ENCODE measurements around the gene TGM2.

The TGM2 gene

DNA sequence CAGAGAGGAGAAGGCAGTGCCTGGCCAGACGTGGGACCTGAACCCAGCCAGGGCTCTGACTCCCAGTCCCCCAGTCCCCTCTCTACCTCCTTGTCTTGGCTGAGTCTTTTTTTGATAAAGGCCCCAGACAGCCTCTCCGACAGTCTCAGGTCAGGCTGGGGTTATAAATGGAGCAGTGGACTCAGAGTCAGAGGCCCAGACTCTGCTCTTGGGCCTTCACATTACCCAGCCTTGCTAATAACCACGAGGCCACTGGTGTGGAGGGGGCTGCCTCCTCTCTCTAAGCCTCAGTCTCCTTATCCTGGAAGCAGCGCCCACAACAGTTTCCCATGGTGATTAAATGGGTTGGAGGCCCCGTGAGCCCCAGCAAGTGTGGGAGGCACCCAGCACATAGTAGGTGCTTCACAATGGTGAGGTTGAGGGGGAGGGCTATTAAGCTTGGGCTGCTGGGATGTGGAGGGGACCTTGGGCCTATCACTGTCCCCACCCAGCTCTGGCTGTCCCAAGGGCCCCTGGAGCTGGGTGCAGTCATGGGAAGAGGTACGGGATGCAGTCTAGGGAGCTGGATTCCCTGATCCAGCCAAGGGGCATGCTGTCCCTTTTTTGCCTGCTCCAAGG is 35.7 kb downstream of the TGM2 start:
- TF ChIP-seq ISL1 (CRISPR knock-in tag; IDR thresholded peaks at IDR 0.05) (no peak), GLIS3 (CRISPR knock-in tag; IDR thresholded peaks at IDR 0.05) (no peak), OSR1 (CRISPR knock-in tag; IDR thresholded peaks at IDR 0.05) (no peak), ZNF8 (CRISPR knock-in tag; IDR thresholded peaks at IDR 0.05) (no peak), ARNTL (CRISPR knock-in tag; IDR thresholded peaks at IDR 0.05; ENCODE audit: borderline replicate concordance, low read depth) (no peak), ZFP3 (CRISPR knock-in tag; IDR thresholded peaks at IDR 0.05) (no peak)
- TF ChIP-seq, protein P1, sequence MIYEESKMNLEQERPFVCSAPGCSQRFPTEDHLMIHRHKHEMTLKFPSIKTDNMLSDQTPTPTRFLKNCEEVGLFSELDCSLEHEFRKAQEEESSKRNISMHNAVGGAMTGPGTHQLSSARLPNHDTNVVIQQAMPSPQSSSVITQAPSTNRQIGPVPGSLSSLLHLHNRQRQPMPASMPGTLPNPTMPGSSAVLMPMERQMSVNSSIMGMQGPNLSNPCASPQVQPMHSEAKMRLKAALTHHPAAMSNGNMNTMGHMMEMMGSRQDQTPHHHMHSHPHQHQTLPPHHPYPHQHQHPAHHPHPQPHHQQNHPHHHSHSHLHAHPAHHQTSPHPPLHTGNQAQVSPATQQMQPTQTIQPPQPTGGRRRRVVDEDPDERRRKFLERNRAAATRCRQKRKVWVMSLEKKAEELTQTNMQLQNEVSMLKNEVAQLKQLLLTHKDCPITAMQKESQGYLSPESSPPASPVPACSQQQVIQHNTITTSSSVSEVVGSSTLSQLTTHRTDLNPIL (CRISPR knock-in tag; IDR thresholded peaks at IDR 0.05; ENCODE audit: low read depth): no peak
- no peak for ATAC-seq

DNA sequence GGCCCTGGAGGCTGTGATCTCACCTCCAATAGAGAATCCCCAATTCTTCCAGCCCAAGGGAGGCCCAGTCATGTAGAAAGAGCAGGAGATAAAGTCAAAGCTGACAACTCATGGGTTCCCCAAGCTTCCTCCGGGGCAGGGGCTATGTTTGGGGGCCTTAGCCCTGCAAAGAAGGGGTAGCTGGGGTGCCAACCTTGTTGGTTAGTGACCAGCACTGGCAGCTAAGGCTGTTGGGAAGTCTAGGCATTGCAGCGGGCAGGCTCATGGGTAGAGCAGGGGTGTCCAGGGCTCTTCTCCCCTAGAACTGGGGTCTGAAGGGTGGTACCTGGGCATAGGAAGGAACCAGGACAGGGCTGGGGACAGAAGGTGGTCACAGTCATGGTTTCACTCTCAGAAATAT is 36.4 kb downstream of the TGM2 start:
- no peak for ATAC-seq

More for the DNA sequence above, 36.4 kb downstream of the TGM2 start:
- TF ChIP-seq SNAI2 (CRISPR knock-in tag; IDR thresholded peaks at IDR 0.05) (no peak), CSDC2 (CRISPR knock-in tag; IDR thresholded peaks at IDR 0.05) (no peak), OSR1 (CRISPR knock-in tag; IDR thresholded peaks at IDR 0.05) (no peak), ZNF565 (CRISPR knock-in tag; conservative IDR thresholded peaks at IDR 0.05; ENCODE audit: low read depth) (no peak), RARB (CRISPR knock-in tag; IDR thresholded peaks at IDR 0.05) (no peak), ZFP3 (CRISPR knock-in tag; IDR thresholded peaks at IDR 0.05) (no peak), ZNF8 (CRISPR knock-in tag; IDR thresholded peaks at IDR 0.05) (no peak), TOX (CRISPR knock-in tag; IDR thresholded peaks at IDR 0.05; ENCODE audit: borderline replicate concordance) (no peak), ZFP30 (CRISPR knock-in tag; IDR thresholded peaks at IDR 0.05) (no peak), POU6F1 (CRISPR knock-in tag; IDR thresholded peaks at IDR 0.05; ENCODE audit: borderline replicate concordance, low read depth) (no peak), PATZ1 (CRISPR knock-in tag; IDR thresholded peaks at IDR 0.05; ENCODE audit: borderline replicate concordance) (no peak)
- TF ChIP-seq, protein P1 (CRISPR knock-in tag; IDR thresholded peaks at IDR 0.05; ENCODE audit: low read depth): no peak
- TF ChIP-seq, protein P2, sequence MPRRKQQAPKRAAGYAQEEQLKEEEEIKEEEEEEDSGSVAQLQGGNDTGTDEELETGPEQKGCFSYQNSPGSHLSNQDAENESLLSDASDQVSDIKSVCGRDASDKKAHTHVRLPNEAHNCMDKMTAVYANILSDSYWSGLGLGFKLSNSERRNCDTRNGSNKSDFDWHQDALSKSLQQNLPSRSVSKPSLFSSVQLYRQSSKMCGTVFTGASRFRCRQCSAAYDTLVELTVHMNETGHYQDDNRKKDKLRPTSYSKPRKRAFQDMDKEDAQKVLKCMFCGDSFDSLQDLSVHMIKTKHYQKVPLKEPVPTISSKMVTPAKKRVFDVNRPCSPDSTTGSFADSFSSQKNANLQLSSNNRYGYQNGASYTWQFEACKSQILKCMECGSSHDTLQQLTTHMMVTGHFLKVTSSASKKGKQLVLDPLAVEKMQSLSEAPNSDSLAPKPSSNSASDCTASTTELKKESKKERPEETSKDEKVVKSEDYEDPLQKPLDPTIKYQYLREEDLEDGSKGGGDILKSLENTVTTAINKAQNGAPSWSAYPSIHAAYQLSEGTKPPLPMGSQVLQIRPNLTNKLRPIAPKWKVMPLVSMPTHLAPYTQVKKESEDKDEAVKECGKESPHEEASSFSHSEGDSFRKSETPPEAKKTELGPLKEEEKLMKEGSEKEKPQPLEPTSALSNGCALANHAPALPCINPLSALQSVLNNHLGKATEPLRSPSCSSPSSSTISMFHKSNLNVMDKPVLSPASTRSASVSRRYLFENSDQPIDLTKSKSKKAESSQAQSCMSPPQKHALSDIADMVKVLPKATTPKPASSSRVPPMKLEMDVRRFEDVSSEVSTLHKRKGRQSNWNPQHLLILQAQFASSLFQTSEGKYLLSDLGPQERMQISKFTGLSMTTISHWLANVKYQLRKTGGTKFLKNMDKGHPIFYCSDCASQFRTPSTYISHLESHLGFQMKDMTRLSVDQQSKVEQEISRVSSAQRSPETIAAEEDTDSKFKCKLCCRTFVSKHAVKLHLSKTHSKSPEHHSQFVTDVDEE (CRISPR knock-in tag; IDR thresholded peaks at IDR 0.05): no peak
